AG04450 (cell line): ENCODE results near the gene ZNF76. TPM values are rescaled to one million over a fixed set of nuclear protein-coding genes. Genes with fewer than 3 reads are reported as not detected.

Experiments
- CTCF ChIA-PET: fragments of 300-600, 350-600 bp; formaldehyde crosslinking; extraction: SDS; loops from one replicate; lab custom pipeline; 2022; ENCODE audit warnings: antibody characterized with exemption, inconsistent platforms; lab: Charles Lee
- POLR2A ChIA-PET: fragments of 350-600 bp; formaldehyde crosslinking; extraction: SDS; loops from one replicate; lab custom pipeline; 2021; ENCODE audit warnings: antibody characterized with exemption, inconsistent platforms; lab: Yijun Ruan, JAX
- DNase-seq: peaks from one replicate; pipeline ENCODE4 v3.0.0-alpha.2; 2011; ENCODE audit warnings: low read depth, low spot score
- H3K27ac ChIP-seq: one replicate; pipeline ENCODE4 v1.5.1; 2012; ENCODE audit warnings: low read depth, low read length, control low read depth
- H3K27me3 ChIP-seq: one replicate; pipeline ENCODE4 v1.6.0; 2012; ENCODE audit warnings: low read length; ENCODE audit not compliant: control insufficient read depth, insufficient read depth
- H3K4me3 ChIP-seq: 2 replicates; pipeline ENCODE4 v1.5.1; 2011; ENCODE audit warnings: mild to moderate bottlenecking, low read depth, low read length, control low read depth
- H3K9me3 ChIP-seq: 2 replicates; pipeline ENCODE4 v1.5.1; 2012; ENCODE audit warnings: low read length; ENCODE audit not compliant: control insufficient read depth, insufficient read depth
- CTCF ChIP-seq: IDR thresholded peaks from 2 replicates; pipeline ENCODE4 v1.5.1; 2011; ENCODE audit warnings: low read depth, low read length, control low read depth, inconsistent platforms
- polyA plus RNA-seq: library from polyadenylated mRNA; depleted of rRNA; stranded (reverse); fragments of >200 nt; gene quantifications from 2 replicates; pipeline ENCODE4 v1.2.3, GENCODE V29; 2011

The ZNF76 gene
- polyA plus RNA-seq, 1 experiment, result 10.2 TPM

DNA sequence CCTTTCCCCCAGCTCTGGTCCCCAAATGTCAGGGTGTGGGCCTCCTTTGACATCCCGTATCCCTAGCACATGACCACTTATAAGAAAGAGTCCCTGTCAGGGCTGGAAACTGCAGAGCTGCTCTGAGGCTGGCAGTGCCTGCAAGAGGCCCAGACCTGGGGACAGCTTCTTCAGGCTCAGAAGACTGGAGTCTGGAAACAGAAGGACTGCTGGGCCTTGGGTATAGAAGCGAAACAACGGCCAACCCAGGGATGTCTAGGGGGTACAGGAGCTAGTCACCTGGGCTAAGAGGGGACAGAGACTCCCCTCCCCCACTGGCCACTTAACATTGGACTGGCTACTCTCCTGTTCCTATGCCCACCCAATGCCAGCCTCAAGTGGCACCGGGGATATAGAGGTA is 41.1 kb upstream of the ZNF76 start:
- POLR2A ChIA-PET, result no interaction called here
- no peaks in the 10 kb centered on the region for H3K27me3 ChIP-seq
- no peak overlapping the region for H3K4me3 ChIP-seq
- no peak overlapping the region for H3K27ac ChIP-seq
- CTCF ChIA-PET, result interaction anchor here (0.7 to 6.3 kb wide), 5 partner anchors 13 to 79 kb away, joined by 3 to 39 read pairs (median 4); no protein-coding TSS in a partner anchor
- DNase-seq, result no peak
- no peak for TF ChIP-seq CTCF
- no peaks in the 10 kb centered on the region; the same call in 1 of the 2 replicates for H3K9me3 ChIP-seq

DNA sequence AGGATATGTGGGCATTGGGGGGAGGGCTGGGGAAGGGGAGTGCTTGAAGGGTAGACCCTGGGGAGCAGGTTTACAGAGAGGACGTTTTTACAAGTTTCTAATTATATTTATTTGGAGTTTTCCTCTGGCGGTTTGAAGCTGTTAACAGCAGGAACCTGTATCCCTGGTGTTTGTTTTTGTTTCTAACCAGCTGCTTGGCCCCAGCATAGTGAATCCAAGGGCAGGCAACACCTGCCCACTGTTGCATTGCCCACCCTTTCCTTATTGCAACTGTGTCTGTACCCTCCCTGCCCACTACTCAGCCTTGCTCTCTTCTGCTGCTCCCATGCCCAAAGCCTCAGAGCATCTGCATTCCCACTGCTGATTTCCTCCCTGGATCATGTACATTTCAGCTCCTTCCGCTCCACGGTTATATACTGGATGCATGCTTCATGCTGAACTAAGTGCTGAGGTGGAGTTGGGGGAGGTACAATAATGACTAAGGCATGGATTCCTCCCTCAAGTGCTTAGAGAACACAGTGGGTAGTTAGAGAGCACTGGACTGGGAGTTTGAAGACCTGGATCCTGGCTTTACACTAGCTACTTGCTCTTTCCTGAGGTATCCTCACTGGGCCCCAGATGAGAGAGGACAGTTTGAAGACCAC is 39.7 kb upstream of the ZNF76 start:
- DNase-seq, result no peak
- Histone ChIP-seq H3K27me3 (no peaks in the 10 kb centered on the region), H3K4me3 (no peak overlapping the region), H3K27ac (no peak overlapping the region), H3K9me3 (no peaks in the 10 kb centered on the region)
- TF ChIP-seq CTCF, result no peak
- CTCF ChIA-PET, result interaction anchor here (1.0 to 6.3 kb wide), 5 partner anchors 10 to 22 kb away, joined by 3 to 39 read pairs (median 4); no protein-coding TSS in a partner anchor
- POLR2A ChIA-PET, result interaction anchor here (1.0 kb wide), 1 partner anchor 38 kb away, joined by 3 read pairs; no protein-coding TSS in a partner anchor

DNA sequence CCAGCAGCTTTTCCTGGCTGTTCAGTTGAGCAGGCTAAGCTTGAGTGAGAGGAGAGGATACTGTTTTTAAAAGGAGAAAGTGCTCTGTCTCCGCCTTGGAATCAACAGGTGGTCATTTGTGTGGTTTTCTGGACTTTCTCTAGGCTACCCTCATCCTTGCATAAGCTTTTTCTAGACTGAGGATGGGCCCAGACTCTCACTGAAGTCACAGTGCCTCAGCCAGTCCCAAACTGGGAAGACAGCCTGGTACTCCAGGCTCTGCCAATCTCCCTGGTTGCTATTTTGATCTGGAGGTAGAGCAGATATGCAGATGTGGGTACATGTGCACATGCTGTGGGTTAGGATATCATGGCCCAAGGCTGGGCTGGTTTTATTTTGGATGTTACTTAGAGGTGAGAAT is 38.8 kb upstream of the ZNF76 start:
- no peaks in the 10 kb centered on the region for H3K27me3 ChIP-seq
- TF ChIP-seq CTCF, result no peak
- no peak overlapping the region for H3K4me3 ChIP-seq
- POLR2A ChIA-PET, result no interaction called here
- no peak overlapping the region for H3K27ac ChIP-seq
- DNase-seq, result no peak
- CTCF ChIA-PET, result interaction anchor here (0.5 to 6.3 kb wide), 3 partner anchors 9 to 601 kb away, joined by 3 to 39 read pairs (median 5); no protein-coding TSS in a partner anchor
- H3K9me3 ChIP-seq, result no peaks in the 10 kb centered on the region

- Histone ChIP-seq H3K27ac (no peak overlapping the region), H3K4me3 (no peak overlapping the region), H3K9me3 (no peaks in the 10 kb centered on the region), H3K27me3 (no peaks in the 10 kb centered on the region)
- no peak for TF ChIP-seq CTCF
- no peak for DNase-seq
- ChIA-PET CTCF (interaction anchor here (1.2 to 1.6 kb wide), 2 partner anchors 17 to 18 kb away, joined by 3 to 4 read pairs; no protein-coding TSS in a partner anchor), POLR2A (no interaction called here)
Observed at GRCh38 chr6:35223396-35223795, 36.1 kb upstream of the ZNF76 start.

GRCh38 chr6:35224720-35225119 is 34.8 kb upstream of the ZNF76 start:
- H3K4me3 ChIP-seq, result no peak overlapping the region
- H3K9me3 ChIP-seq, result no peaks in the 10 kb centered on the region
- no peak for TF ChIP-seq CTCF
- CTCF ChIA-PET, result interaction anchor here (0.5 to 1.8 kb wide), 2 partner anchors 19 to 330 kb away, joined by 3 to 9 read pairs; no protein-coding TSS in a partner anchor
- no peaks in the 10 kb centered on the region for H3K27me3 ChIP-seq
- DNase-seq, result no peak
- no peak overlapping the region for H3K27ac ChIP-seq
- POLR2A ChIA-PET, result no interaction called here
